HCT116 (cell line): ENCODE data around the gene BAHCC1. TPM values are rescaled to one million over a fixed set of nuclear protein-coding genes. Genes with fewer than 3 reads are reported as not detected.

Experiments
- ATAC-seq: fragments of 200-7000 bp; cut with Tn5 transposase; 2 replicates; pipeline ENCODE4 v1.9.1; 2020; ENCODE audit warnings: mild to moderate bottlenecking, moderate library complexity
- BruUV-seq: library from RNA; stranded (reverse); fragments of 400-500 nt; replicated peaks from 2 replicates; lab custom pipeline; 2021; lab: Mats Ljungman, UMichigan
- CTCF ChIA-PET: fragments of 300-600 bp; sonication (Branson Sonifier 250); formaldehyde crosslinking; loops from one replicate; lab custom pipeline; 2021; ENCODE audit warnings: antibody characterized with exemption; lab: Charles Lee
- POLR2A ChIA-PET: fragments of 300-600, 350-600 bp; sonication (Branson Sonifier 250); formaldehyde crosslinking; loops from one replicate; lab custom pipeline; 2021; ENCODE audit warnings: antibody characterized with exemption; lab: Charles Lee
- RAD21 ChIA-PET, 2 experiments: fragments of 300-600 bp; sonication (Branson Sonifier 250); formaldehyde crosslinking; loops; one replicate each; lab custom pipeline; 2023; ENCODE audit warnings: low total read pairs in 2 of 2; ENCODE audit not compliant: uncharacterized antibody in 2 of 2, unreplicated experiment in 2 of 2, low non-redundant PET in 1 of 2; lab: Charles Lee
- DNase-seq: peaks from one replicate; pipeline ENCODE4 v3.0.0-alpha.2; 2010; ENCODE audit warnings: low read depth, low spot score
- H2AFZ ChIP-seq: fragments of 200-600 bp; shearing (Covaris generic), sonication (generic); 2 replicates; pipeline ENCODE4 v1.6.1; 2017; ENCODE audit warnings: low read depth, mixed run types, mixed read lengths, antibody characterized with exemption, low read length; ENCODE audit not compliant: poor library complexity, severe bottlenecking
- H3K27ac ChIP-seq: 2 replicates; pipeline ENCODE4 v1.5.1; 2012; ENCODE audit warnings: low read depth, low read length
- H3K27me3 ChIP-seq: fragments of 200-600 bp; sonication (generic); 2 replicates; pipeline ENCODE4 v1.6.1; 2016; ENCODE audit warnings: mixed run types, low read length, mixed read lengths; ENCODE audit not compliant: insufficient read depth
- H3K36me3 ChIP-seq, 2 experiments: fragments of 200-500 bp in 1 of 2; fragments of 200-600 bp in 1 of 2; sonication (Bioruptor generic) in 1 of 2; sonication (generic) in 1 of 2; 2 replicates each; pipeline versions ENCODE4 v1.5.1 to v1.6.1; 2014 to 2016; ENCODE audit warnings: low read length in 2 of 2, inconsistent platforms in 1 of 2, mixed read lengths in 1 of 2, mixed run types in 1 of 2; ENCODE audit not compliant: insufficient read depth in 2 of 2, control insufficient read depth in 1 of 2
- H3K4me1 ChIP-seq, 2 experiments: fragments of 200-600 bp in 1 of 2; sonication (generic) in 1 of 2; 2 replicates each; pipeline versions ENCODE4 v1.5.1 to v1.6.1; 2012 to 2017; ENCODE audit warnings: low read length in 2 of 2, inconsistent platforms in 1 of 2, mild to moderate bottlenecking in 1 of 2, mixed read lengths in 1 of 2, mixed run types in 1 of 2, moderate library complexity in 1 of 2; ENCODE audit not compliant: insufficient read depth in 2 of 2, control insufficient read depth in 1 of 2
- H3K4me2 ChIP-seq: fragments of 200-600 bp; sonication (generic); 2 replicates; pipeline ENCODE4 v1.6.1; 2017; ENCODE audit warnings: mixed run types, low read length, mixed read lengths
- H3K4me3 ChIP-seq, 2 experiments: fragments of 200-600 bp in 1 of 2; sonication (generic) in 1 of 2; replicated peaks in 1 of 2; 2 replicates each; pipeline ENCODE4 v1.5.1; 2011 to 2016; ENCODE audit warnings: low read length in 2 of 2, control low read depth in 1 of 2, low read depth in 1 of 2, mild to moderate bottlenecking in 1 of 2, mixed read lengths in 1 of 2, mixed run types in 1 of 2
- H3K79me2 ChIP-seq: fragments of 200-600 bp; sonication (generic); 2 replicates; pipeline ENCODE4 v1.6.1; 2017; ENCODE audit warnings: mild to moderate bottlenecking, mixed run types, low read length, moderate library complexity, mixed read lengths; ENCODE audit not compliant: insufficient read depth
- H3K9ac ChIP-seq: fragments of 200-600 bp; sonication (generic); 2 replicates; pipeline ENCODE4 v1.6.1; 2016; ENCODE audit warnings: low read length, mixed read lengths
- H3K9me2 ChIP-seq: fragments of 200-600 bp; sonication (generic), shearing (Covaris generic); 2 replicates; pipeline ENCODE4 v1.6.1; 2017; ENCODE audit warnings: mixed run types, mild to moderate bottlenecking, moderate library complexity; ENCODE audit not compliant: insufficient read depth
- H3K9me3 ChIP-seq, 2 experiments: fragments of 200-500 bp in 1 of 2; fragments of 200-600 bp in 1 of 2; sonication (Bioruptor generic) in 1 of 2; sonication (generic) in 1 of 2; 2 replicates each; pipeline ENCODE4 v1.6.1; 2014 to 2017; ENCODE audit warnings: low read length in 2 of 2, mixed read lengths in 2 of 2, inconsistent platforms in 1 of 2, low read depth in 1 of 2, mild to moderate bottlenecking in 1 of 2, mixed run types in 1 of 2, moderate library complexity in 1 of 2; ENCODE audit not compliant: control insufficient read depth in 1 of 2, insufficient read depth in 1 of 2
- H4K20me1 ChIP-seq: fragments of 200-600 bp; sonication (generic), shearing (Covaris generic); 2 replicates; pipeline ENCODE4 v1.6.1; 2017; ENCODE audit warnings: mixed run types, mild to moderate bottlenecking, moderate library complexity; ENCODE audit not compliant: insufficient read depth
- ELF1 ChIP-seq: IDR thresholded peaks from 2 replicates; pipeline ENCODE4 v1.6.1; 2012; ENCODE audit warnings: low read depth, borderline replicate concordance
- EZH2 ChIP-seq: fragments of 200-600 bp; sonication (generic); IDR thresholded peaks from 2 replicates; pipeline ENCODE4 v1.6.1; 2017; ENCODE audit warnings: antibody characterized with exemption, mixed run types
- EZH2phosphoT487 ChIP-seq: fragments of 200-600 bp; IDR thresholded peaks from 2 replicates; pipeline ENCODE4 v1.6.1; 2018; ENCODE audit warnings: antibody characterized with exemption, borderline replicate concordance
- POLR2AphosphoS5 ChIP-seq: IDR thresholded peaks from 2 replicates; pipeline ENCODE4 v1.6.1; 2011; ENCODE audit warnings: mild to moderate bottlenecking, low read depth, low read length, moderate library complexity
- RAD21 ChIP-seq: IDR thresholded peaks from 2 replicates; pipeline ENCODE4 v1.6.1; 2012; ENCODE audit warnings: low read depth, mild to moderate bottlenecking
- SIN3A ChIP-seq: IDR thresholded peaks from 2 replicates; pipeline ENCODE4 v1.6.1; 2012; ENCODE audit warnings: low read depth
- SP1 ChIP-seq: IDR thresholded peaks from 2 replicates; pipeline ENCODE4 v1.6.1; 2012; ENCODE audit warnings: low read depth
- SRF ChIP-seq: IDR thresholded peaks from 2 replicates; pipeline ENCODE4 v1.6.1; 2012; ENCODE audit warnings: low read depth
- ZFX ChIP-seq: fragments of 450-650 bp; IDR thresholded peaks from 2 replicates; pipeline ENCODE4 v1.6.1; 2017
- ZNF274 ChIP-seq: fragments of 200-500 bp; sonication (Bioruptor generic); IDR thresholded peaks from 2 replicates; pipeline ENCODE4 v1.6.1; 2014; ENCODE audit warnings: mild to moderate bottlenecking, low read depth, low read length, inconsistent platforms
- intact Hi-C: fragments of 100-400 bp; cut with micrococcal nuclease; formaldehyde crosslinking; loops from 2 replicates; pipeline ENCODE4 v1.10.0; 2022
- total RNA-seq: library from RNA; stranded (reverse); gene quantifications from one replicate; pipeline ENCODE4 v1.2.1, GENCODE V29; 2021; ENCODE audit not compliant: unreplicated experiment
- TF ChIP-seq, protein P1 (sequence below): IDR thresholded peaks from 2 replicates; pipeline ENCODE4 v1.6.1; 2012; ENCODE audit warnings: low read depth
- TF ChIP-seq, protein P2 (sequence below): IDR thresholded peaks from 2 replicates; pipeline ENCODE4 v1.6.1; 2011; ENCODE audit warnings: mild to moderate bottlenecking, low read length, moderate library complexity; ENCODE audit not compliant: insufficient replicate concordance; ENCODE audit errors: extremely low read depth
- TF ChIP-seq, protein P3 (sequence below): IDR thresholded peaks from 2 replicates; pipeline ENCODE4 v1.6.1; 2012
- TF ChIP-seq, protein P4 (sequence below), 3 experiments: fragments of 200-600 bp in 1 of 3; sonication (generic) in 1 of 3; IDR thresholded peaks in 2 of 3; conservative IDR thresholded peaks in 1 of 3; 2 replicates each; pipeline ENCODE4 v1.5.1; 2012 to 2017; ENCODE audit warnings: low read depth in 2 of 3, low read length in 2 of 3, antibody characterized with exemption in 1 of 3, borderline replicate concordance in 1 of 3, control low read depth in 1 of 3, mild to moderate bottlenecking in 1 of 3, mixed read lengths in 1 of 3, mixed run types in 1 of 3, moderate library complexity in 1 of 3; ENCODE audit not compliant: insufficient read depth in 1 of 3

BAHCC1 gene
- total RNA-seq, 1 experiment from 2014 or later, result 45.2 TPM

DNA sequence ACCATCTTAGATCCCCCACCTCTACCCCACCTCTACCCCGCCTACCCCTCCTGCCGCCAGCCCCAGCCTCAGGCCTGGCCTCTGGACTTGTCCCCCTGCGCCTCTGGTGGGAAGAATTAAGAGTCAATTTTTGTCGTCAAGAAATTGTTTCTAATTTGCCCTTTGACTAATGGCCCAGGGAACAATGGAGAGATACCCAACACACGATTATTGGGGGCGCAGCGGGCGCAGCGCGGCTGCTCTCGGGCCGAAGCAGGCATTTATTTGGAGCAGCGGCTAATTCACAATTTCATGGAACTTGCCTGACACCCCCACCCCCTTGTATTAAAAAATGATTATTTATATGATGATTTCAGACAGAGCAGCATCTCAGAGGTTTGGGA, 4.4 kb upstream of the BAHCC1 start:
- Histone ChIP-seq H3K27me3 (no peaks in the 10 kb centered on the region), H2AFZ (no peak overlapping the region), H3K4me1 (peaks cover 51 to 77% of the 10 kb centered on the region in 2 experiments), H3K4me3 (no peak overlapping the region), H4K20me1 (no peaks in the 10 kb centered on the region), H3K9me3 (no peaks in the 10 kb centered on the region), H3K9ac (no peak overlapping the region), H3K4me2 (no peak overlapping the region), H3K36me3 (peaks cover 2 to 4% of the 10 kb centered on the region in 2 experiments; a peak in 2 of 4 replicates), H3K27ac (no peak overlapping the region)
- POLR2A ChIA-PET, result interaction anchor here (2.2 kb wide), 1 partner anchor 25 kb away, joined by 8 read pairs; no protein-coding TSS in a partner anchor
- intact Hi-C loops, result no loop called here
- no peak for ATAC-seq
- DNase-seq, result no peak
- TF ChIP-seq ELF1 (no peak), SP1 (no peak), ZNF274 (no peak), EZH2 (no peak), ZFX (no peak), SRF (no peak), POLR2AphosphoS5 (no peak), SIN3A (no peak), RAD21 (no peak), EZH2phosphoT487 (no peak)
- TF ChIP-seq, protein P1, sequence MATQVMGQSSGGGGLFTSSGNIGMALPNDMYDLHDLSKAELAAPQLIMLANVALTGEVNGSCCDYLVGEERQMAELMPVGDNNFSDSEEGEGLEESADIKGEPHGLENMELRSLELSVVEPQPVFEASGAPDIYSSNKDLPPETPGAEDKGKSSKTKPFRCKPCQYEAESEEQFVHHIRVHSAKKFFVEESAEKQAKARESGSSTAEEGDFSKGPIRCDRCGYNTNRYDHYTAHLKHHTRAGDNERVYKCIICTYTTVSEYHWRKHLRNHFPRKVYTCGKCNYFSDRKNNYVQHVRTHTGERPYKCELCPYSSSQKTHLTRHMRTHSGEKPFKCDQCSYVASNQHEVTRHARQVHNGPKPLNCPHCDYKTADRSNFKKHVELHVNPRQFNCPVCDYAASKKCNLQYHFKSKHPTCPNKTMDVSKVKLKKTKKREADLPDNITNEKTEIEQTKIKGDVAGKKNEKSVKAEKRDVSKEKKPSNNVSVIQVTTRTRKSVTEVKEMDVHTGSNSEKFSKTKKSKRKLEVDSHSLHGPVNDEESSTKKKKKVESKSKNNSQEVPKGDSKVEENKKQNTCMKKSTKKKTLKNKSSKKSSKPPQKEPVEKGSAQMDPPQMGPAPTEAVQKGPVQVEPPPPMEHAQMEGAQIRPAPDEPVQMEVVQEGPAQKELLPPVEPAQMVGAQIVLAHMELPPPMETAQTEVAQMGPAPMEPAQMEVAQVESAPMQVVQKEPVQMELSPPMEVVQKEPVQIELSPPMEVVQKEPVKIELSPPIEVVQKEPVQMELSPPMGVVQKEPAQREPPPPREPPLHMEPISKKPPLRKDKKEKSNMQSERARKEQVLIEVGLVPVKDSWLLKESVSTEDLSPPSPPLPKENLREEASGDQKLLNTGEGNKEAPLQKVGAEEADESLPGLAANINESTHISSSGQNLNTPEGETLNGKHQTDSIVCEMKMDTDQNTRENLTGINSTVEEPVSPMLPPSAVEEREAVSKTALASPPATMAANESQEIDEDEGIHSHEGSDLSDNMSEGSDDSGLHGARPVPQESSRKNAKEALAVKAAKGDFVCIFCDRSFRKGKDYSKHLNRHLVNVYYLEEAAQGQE, result no peak
- TF ChIP-seq, protein P2, sequence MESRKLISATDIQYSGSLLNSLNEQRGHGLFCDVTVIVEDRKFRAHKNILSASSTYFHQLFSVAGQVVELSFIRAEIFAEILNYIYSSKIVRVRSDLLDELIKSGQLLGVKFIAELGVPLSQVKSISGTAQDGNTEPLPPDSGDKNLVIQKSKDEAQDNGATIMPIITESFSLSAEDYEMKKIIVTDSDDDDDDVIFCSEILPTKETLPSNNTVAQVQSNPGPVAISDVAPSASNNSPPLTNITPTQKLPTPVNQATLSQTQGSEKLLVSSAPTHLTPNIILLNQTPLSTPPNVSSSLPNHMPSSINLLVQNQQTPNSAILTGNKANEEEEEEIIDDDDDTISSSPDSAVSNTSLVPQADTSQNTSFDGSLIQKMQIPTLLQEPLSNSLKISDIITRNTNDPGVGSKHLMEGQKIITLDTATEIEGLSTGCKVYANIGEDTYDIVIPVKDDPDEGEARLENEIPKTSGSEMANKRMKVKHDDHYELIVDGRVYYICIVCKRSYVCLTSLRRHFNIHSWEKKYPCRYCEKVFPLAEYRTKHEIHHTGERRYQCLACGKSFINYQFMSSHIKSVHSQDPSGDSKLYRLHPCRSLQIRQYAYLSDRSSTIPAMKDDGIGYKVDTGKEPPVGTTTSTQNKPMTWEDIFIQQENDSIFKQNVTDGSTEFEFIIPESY, result no peak
- TF ChIP-seq, protein P3, sequence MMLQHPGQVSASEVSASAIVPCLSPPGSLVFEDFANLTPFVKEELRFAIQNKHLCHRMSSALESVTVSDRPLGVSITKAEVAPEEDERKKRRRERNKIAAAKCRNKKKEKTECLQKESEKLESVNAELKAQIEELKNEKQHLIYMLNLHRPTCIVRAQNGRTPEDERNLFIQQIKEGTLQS, result no peak
- TF ChIP-seq, protein P4, sequence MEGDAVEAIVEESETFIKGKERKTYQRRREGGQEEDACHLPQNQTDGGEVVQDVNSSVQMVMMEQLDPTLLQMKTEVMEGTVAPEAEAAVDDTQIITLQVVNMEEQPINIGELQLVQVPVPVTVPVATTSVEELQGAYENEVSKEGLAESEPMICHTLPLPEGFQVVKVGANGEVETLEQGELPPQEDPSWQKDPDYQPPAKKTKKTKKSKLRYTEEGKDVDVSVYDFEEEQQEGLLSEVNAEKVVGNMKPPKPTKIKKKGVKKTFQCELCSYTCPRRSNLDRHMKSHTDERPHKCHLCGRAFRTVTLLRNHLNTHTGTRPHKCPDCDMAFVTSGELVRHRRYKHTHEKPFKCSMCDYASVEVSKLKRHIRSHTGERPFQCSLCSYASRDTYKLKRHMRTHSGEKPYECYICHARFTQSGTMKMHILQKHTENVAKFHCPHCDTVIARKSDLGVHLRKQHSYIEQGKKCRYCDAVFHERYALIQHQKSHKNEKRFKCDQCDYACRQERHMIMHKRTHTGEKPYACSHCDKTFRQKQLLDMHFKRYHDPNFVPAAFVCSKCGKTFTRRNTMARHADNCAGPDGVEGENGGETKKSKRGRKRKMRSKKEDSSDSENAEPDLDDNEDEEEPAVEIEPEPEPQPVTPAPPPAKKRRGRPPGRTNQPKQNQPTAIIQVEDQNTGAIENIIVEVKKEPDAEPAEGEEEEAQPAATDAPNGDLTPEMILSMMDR (IDR thresholded peaks at IDR 0.05 in 2 of 3, conservative IDR thresholded peaks at IDR 0.05 in 1 of 3; ENCODE audit: borderline replicate concordance in 1 of 3, insufficient read depth in 1 of 3, low read depth in 2 of 3, low read length in 2 of 3), result no peak
- TF ChIP-seq, all 23 proteins: peak for 0
- ChIA-PET CTCF (interaction anchor here (1.1 kb wide), 1 partner anchor 38 kb away, joined by 3 read pairs; no protein-coding TSS in a partner anchor), RAD21 (no interaction called here)
- H3K9me2 ChIP-seq, result no peaks in the 10 kb centered on the region
- peaks cover 24% of the 10 kb centered on the region for H3K79me2 ChIP-seq
- no TSS peak for BruUV-seq
